HCT116 (cell line): ENCODE results near the gene CACNG1. TPM values are rescaled to one million over a fixed set of nuclear protein-coding genes. Genes with fewer than 3 reads are reported as not detected.

Source experiments
- ATAC-seq: fragments of 200-7000 bp; cut with Tn5 transposase; 2 replicates; pipeline ENCODE4 v1.9.1; 2020; ENCODE audit warnings: mild to moderate bottlenecking, moderate library complexity
- BruUV-seq: library from RNA; stranded (reverse); fragments of 400-500 nt; replicated peaks from 2 replicates; lab custom pipeline; 2021; lab: Mats Ljungman, UMichigan
- CTCF ChIA-PET: fragments of 300-600 bp; sonication (Branson Sonifier 250); formaldehyde crosslinking; loops from one replicate; lab custom pipeline; 2021; ENCODE audit warnings: antibody characterized with exemption; lab: Charles Lee
- POLR2A ChIA-PET: fragments of 300-600, 350-600 bp; sonication (Branson Sonifier 250); formaldehyde crosslinking; loops from one replicate; lab custom pipeline; 2021; ENCODE audit warnings: antibody characterized with exemption; lab: Charles Lee
- RAD21 ChIA-PET, 2 experiments: fragments of 300-600 bp; sonication (Branson Sonifier 250); formaldehyde crosslinking; loops; one replicate each; lab custom pipeline; 2023; ENCODE audit warnings: low total read pairs in 2 of 2; ENCODE audit not compliant: uncharacterized antibody in 2 of 2, unreplicated experiment in 2 of 2, low non-redundant PET in 1 of 2; lab: Charles Lee
- DNase-seq: peaks from one replicate; pipeline ENCODE4 v3.0.0-alpha.2; 2010; ENCODE audit warnings: low read depth, low spot score
- H2AFZ ChIP-seq: fragments of 200-600 bp; shearing (Covaris generic), sonication (generic); 2 replicates; pipeline ENCODE4 v1.6.1; 2017; ENCODE audit warnings: low read depth, mixed run types, mixed read lengths, antibody characterized with exemption, low read length; ENCODE audit not compliant: poor library complexity, severe bottlenecking
- H3K27ac ChIP-seq: 2 replicates; pipeline ENCODE4 v1.5.1; 2012; ENCODE audit warnings: low read depth, low read length
- H3K27me3 ChIP-seq: fragments of 200-600 bp; sonication (generic); 2 replicates; pipeline ENCODE4 v1.6.1; 2016; ENCODE audit warnings: mixed run types, low read length, mixed read lengths; ENCODE audit not compliant: insufficient read depth
- H3K36me3 ChIP-seq, 2 experiments: fragments of 200-500 bp in 1 of 2; fragments of 200-600 bp in 1 of 2; sonication (Bioruptor generic) in 1 of 2; sonication (generic) in 1 of 2; 2 replicates each; pipeline versions ENCODE4 v1.5.1 to v1.6.1; 2014 to 2016; ENCODE audit warnings: low read length in 2 of 2, inconsistent platforms in 1 of 2, mixed read lengths in 1 of 2, mixed run types in 1 of 2; ENCODE audit not compliant: insufficient read depth in 2 of 2, control insufficient read depth in 1 of 2
- H3K4me1 ChIP-seq, 2 experiments: fragments of 200-600 bp in 1 of 2; sonication (generic) in 1 of 2; 2 replicates each; pipeline versions ENCODE4 v1.5.1 to v1.6.1; 2012 to 2017; ENCODE audit warnings: low read length in 2 of 2, inconsistent platforms in 1 of 2, mild to moderate bottlenecking in 1 of 2, mixed read lengths in 1 of 2, mixed run types in 1 of 2, moderate library complexity in 1 of 2; ENCODE audit not compliant: insufficient read depth in 2 of 2, control insufficient read depth in 1 of 2
- H3K4me2 ChIP-seq: fragments of 200-600 bp; sonication (generic); 2 replicates; pipeline ENCODE4 v1.6.1; 2017; ENCODE audit warnings: mixed run types, low read length, mixed read lengths
- H3K4me3 ChIP-seq, 2 experiments: fragments of 200-600 bp in 1 of 2; sonication (generic) in 1 of 2; replicated peaks in 1 of 2; 2 replicates each; pipeline ENCODE4 v1.5.1; 2011 to 2016; ENCODE audit warnings: low read length in 2 of 2, control low read depth in 1 of 2, low read depth in 1 of 2, mild to moderate bottlenecking in 1 of 2, mixed read lengths in 1 of 2, mixed run types in 1 of 2
- H3K79me2 ChIP-seq: fragments of 200-600 bp; sonication (generic); 2 replicates; pipeline ENCODE4 v1.6.1; 2017; ENCODE audit warnings: mild to moderate bottlenecking, mixed run types, low read length, moderate library complexity, mixed read lengths; ENCODE audit not compliant: insufficient read depth
- H3K9ac ChIP-seq: fragments of 200-600 bp; sonication (generic); 2 replicates; pipeline ENCODE4 v1.6.1; 2016; ENCODE audit warnings: low read length, mixed read lengths
- H3K9me2 ChIP-seq: fragments of 200-600 bp; sonication (generic), shearing (Covaris generic); 2 replicates; pipeline ENCODE4 v1.6.1; 2017; ENCODE audit warnings: mixed run types, mild to moderate bottlenecking, moderate library complexity; ENCODE audit not compliant: insufficient read depth
- H3K9me3 ChIP-seq, 2 experiments: fragments of 200-500 bp in 1 of 2; fragments of 200-600 bp in 1 of 2; sonication (Bioruptor generic) in 1 of 2; sonication (generic) in 1 of 2; 2 replicates each; pipeline ENCODE4 v1.6.1; 2014 to 2017; ENCODE audit warnings: low read length in 2 of 2, mixed read lengths in 2 of 2, inconsistent platforms in 1 of 2, low read depth in 1 of 2, mild to moderate bottlenecking in 1 of 2, mixed run types in 1 of 2, moderate library complexity in 1 of 2; ENCODE audit not compliant: control insufficient read depth in 1 of 2, insufficient read depth in 1 of 2
- H4K20me1 ChIP-seq: fragments of 200-600 bp; sonication (generic), shearing (Covaris generic); 2 replicates; pipeline ENCODE4 v1.6.1; 2017; ENCODE audit warnings: mixed run types, mild to moderate bottlenecking, moderate library complexity; ENCODE audit not compliant: insufficient read depth
- CBX3 ChIP-seq: IDR thresholded peaks from 2 replicates; pipeline ENCODE4 v1.6.1; 2012; ENCODE audit warnings: low read depth
- EGR1 ChIP-seq: IDR thresholded peaks from 2 replicates; pipeline ENCODE4 v1.6.1; 2012; ENCODE audit warnings: low read depth
- JUND ChIP-seq: IDR thresholded peaks from 2 replicates; pipeline ENCODE4 v1.6.1; 2012
- POLR2AphosphoS5 ChIP-seq: IDR thresholded peaks from 2 replicates; pipeline ENCODE4 v1.6.1; 2011; ENCODE audit warnings: mild to moderate bottlenecking, low read depth, low read length, moderate library complexity
- RAD21 ChIP-seq: IDR thresholded peaks from 2 replicates; pipeline ENCODE4 v1.6.1; 2012; ENCODE audit warnings: low read depth, mild to moderate bottlenecking
- YY1 ChIP-seq: IDR thresholded peaks from 2 replicates; pipeline ENCODE4 v1.6.1; 2011; ENCODE audit warnings: low read length, low read depth, moderate library complexity, mild to moderate bottlenecking; ENCODE audit not compliant: insufficient replicate concordance; ENCODE audit errors: extremely low read depth
- ZNF274 ChIP-seq: fragments of 200-500 bp; sonication (Bioruptor generic); IDR thresholded peaks from 2 replicates; pipeline ENCODE4 v1.6.1; 2014; ENCODE audit warnings: mild to moderate bottlenecking, low read depth, low read length, inconsistent platforms
- intact Hi-C: fragments of 100-400 bp; cut with micrococcal nuclease; formaldehyde crosslinking; loops from 2 replicates; pipeline ENCODE4 v1.10.0; 2022
- total RNA-seq: library from RNA; stranded (reverse); gene quantifications from one replicate; pipeline ENCODE4 v1.2.1, GENCODE V29; 2021; ENCODE audit not compliant: unreplicated experiment

CACNG1 gene
- total RNA-seq, 1 experiment from 2014 or later, result not detected

GRCh38 chr17:67047382-67047781 is 3.0 kb downstream of the CACNG1 start:
- no peak for TF ChIP-seq YY1
- no peak for TF ChIP-seq POLR2AphosphoS5
- CTCF ChIA-PET, result no interaction called here
- Histone ChIP-seq H3K4me1 (no peaks in the 10 kb centered on the region), H3K9me2 (no peaks in the 10 kb centered on the region), H3K79me2 (no peaks in the 10 kb centered on the region), H2AFZ (no peak overlapping the region), H3K4me3 (no peak overlapping the region), H3K9me3 (peaks cover 11 to 13% of the 10 kb centered on the region in 2 experiments; a peak in 1 of 4 replicates), H4K20me1 (no peaks in the 10 kb centered on the region), H3K27ac (no peak overlapping the region), H3K9ac (no peak overlapping the region), H3K4me2 (no peak overlapping the region), H3K27me3 (0 out of 2 replicates have a peak, but pooled peaks cover 4% of the 10 kb centered on the region), H3K36me3 (no peaks in the 10 kb centered on the region)
- POLR2A ChIA-PET, result no interaction called here
- no peak for ATAC-seq
- intact Hi-C loops, result no loop called here
- RAD21 ChIA-PET, result no interaction called here
- no peak for DNase-seq
- no TSS peak for BruUV-seq

DNA sequence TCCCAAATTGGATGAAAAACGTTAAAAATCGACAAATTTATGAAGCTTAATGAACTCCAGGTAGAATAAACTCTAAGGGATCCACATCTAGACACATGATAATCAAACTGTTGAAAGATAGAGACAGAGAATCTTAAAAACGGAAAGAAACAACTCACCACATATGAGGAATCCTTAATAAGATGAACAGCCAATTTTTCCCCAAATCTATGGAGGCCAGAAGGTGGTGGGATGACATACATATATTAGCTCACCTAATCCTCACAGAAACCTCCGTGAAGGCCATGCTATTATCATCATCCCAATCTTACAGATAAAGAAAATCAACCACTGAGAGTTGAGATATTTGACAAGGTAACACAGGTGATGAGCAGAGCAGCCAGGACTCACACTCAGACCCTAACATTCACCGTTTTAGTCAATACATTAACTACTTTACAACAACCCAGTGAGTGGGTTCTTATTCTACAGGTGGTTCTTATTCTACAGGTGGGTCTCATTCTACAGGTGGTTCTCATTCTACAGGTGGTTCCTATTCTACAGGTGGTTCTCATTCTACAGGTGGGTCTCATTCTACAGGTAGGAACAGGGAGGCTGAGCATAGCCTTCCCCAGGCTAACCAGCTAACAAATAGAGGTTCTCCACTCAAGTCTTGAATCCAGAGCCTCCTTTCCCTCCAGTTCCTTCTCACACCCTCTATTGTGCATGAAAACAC is 4.8 kb downstream of the CACNG1 start:
- H3K4me2 ChIP-seq, result no peak overlapping the region
- CTCF ChIA-PET, result no interaction called here
- POLR2A ChIA-PET, result no interaction called here

More for the DNA sequence above, 4.8 kb downstream of the CACNG1 start:
- DNase-seq (no peak), ATAC-seq (no peak)
- RAD21 ChIA-PET, result no interaction called here
- Histone ChIP-seq H3K4me1 (no peaks in the 10 kb centered on the region), H3K27ac (no peak overlapping the region), H3K9me2 (no peaks in the 10 kb centered on the region), H3K9me3 (peaks cover 11 to 13% of the 10 kb centered on the region in 2 experiments; a peak in 1 of 4 replicates), H3K36me3 (no peaks in the 10 kb centered on the region), H2AFZ (no peak overlapping the region), H4K20me1 (no peaks in the 10 kb centered on the region), H3K9ac (no peak overlapping the region), H3K4me3 (no peak overlapping the region), H3K79me2 (no peaks in the 10 kb centered on the region), H3K27me3 (no peaks in the 10 kb centered on the region)
- intact Hi-C loops, result no loop called here
- no TSS peak for BruUV-seq
- TF ChIP-seq JUND (no peak), ZNF274 (no peak), RAD21 (no peak), CBX3 (peak; percentile 89), YY1 (no peak), EGR1 (no peak)
- TF ChIP-seq, all 23 proteins: peak for 1
